ENCODE measurements around the gene DNASE1L2. TPM values are rescaled to one million over a fixed set of nuclear protein-coding genes. Genes with fewer than 3 reads are reported as not detected.

The DNASE1L2 gene
- total and polyA plus RNA-seq, 2 of the 8 experiments (the other 6 are each of a cell fraction or from before 2014, with no cell fraction given) = 0.35 to 0.97 TPM

- CTCF ChIA-PET (ENCODE audit: partially characterized antibody) = interaction anchor here (1.2 to 1.4 kb wide), 2 partner anchors 14 to 38 kb away, joined by 3 to 5 read pairs; no protein-coding TSS in a partner anchor
- WGBS, 2 experiments (ENCODE audit: extremely low coverage in 1 of 2, insufficient coverage in 1 of 2, insufficient read length in 1 of 2, insufficient replicate concordance in 2 of 2, low coverage in 1 of 2, low lambda C conversion rate in 2 of 2, missing lambda C conversion rate in 1 of 2) = 93% methylated on average over 24 of the region's 28 CpGs; no CpG with 5 or more reads in 1 of the 2 experiments
These were observed 3.0 kb upstream of the DNASE1L2 start for GRCh38 chr16:2233046-2233775.

More at GRCh38 chr16:2233046-2233775, 3.0 kb upstream of the DNASE1L2 start:
- no peak overlapping the region for H3K4ac ChIP-seq (replicated peaks; ENCODE audit: insufficient read length, low read depth, low read length)
- no peak overlapping the region for H2AK5ac ChIP-seq (ENCODE audit: low read depth, low read length)
- no peak overlapping the region for H4K8ac ChIP-seq (ENCODE audit: extremely low read depth, insufficient read depth, low read length)
- H4K91ac ChIP-seq (replicated peaks; ENCODE audit: insufficient read length, low read length) = no peak overlapping the region
- no peaks in the 10 kb centered on the region; a peak in 1 of 4 replicates for H3K79me2 ChIP-seq (ENCODE audit: control insufficient read depth in 1 of 2, insufficient read depth in 2 of 2, low read length in 2 of 2)
- H4K5ac ChIP-seq (ENCODE audit: insufficient read length, low read depth, low read length) = no peak overlapping the region
- H3K23ac ChIP-seq (ENCODE audit: insufficient read length) = no peak overlapping the region
- H3K56ac ChIP-seq (replicated peaks; ENCODE audit: insufficient read length, low read depth, low read length) = no peak overlapping the region
- H3K27me3 ChIP-seq (replicated peaks in 1 of 4; ENCODE audit: control insufficient read depth in 3 of 4, extremely low read depth in 1 of 4, insufficient read depth in 3 of 4, low read length in 3 of 4) = peaks cover 4 to 19% (median 15%) of the 10 kb centered on the region in 4 experiments; a peak in 6 of 7 replicates
- POLR2A ChIA-PET (ENCODE audit: partially characterized antibody) = interaction anchor here (0.6 to 3.1 kb wide), 8 partner anchors 8 to 78 kb away, joined by 3 to 14 read pairs (median 4); partner anchors contain the start of genes E4F1, ECI1 and TRAF7
- peaks cover 14% of the 10 kb centered on the region; the same call in 1 of the 2 replicates for H3K23me2 ChIP-seq (ENCODE audit: low read depth, low read length)
- H2BK120ac ChIP-seq (replicated peaks; ENCODE audit: low read depth, low read length) = no peak overlapping the region
- no peak for DNase-seq (ENCODE audit: low read depth in 1 of 2, low spot score in 2 of 2)
- H3K4me3 ChIP-seq (ENCODE audit: extremely low read depth in 1 of 4, insufficient read depth in 2 of 4, low read depth in 3 of 4, low read length in 4 of 4) = no peak overlapping the region
- no peak overlapping the region for H3K27ac ChIP-seq (ENCODE audit: low read depth, low read length)
- no peak overlapping the region for H3K18ac ChIP-seq (ENCODE audit: extremely low read depth, low read length)
- H2BK20ac ChIP-seq (ENCODE audit: low read length) = no peak overlapping the region
- no peaks in the 10 kb centered on the region for H3K79me1 ChIP-seq (ENCODE audit: low read depth, low read length)
- peaks cover 0 to 14% (median 8%) of the 10 kb centered on the region in 4 experiments; a peak in 5 of 7 replicates for H3K4me1 ChIP-seq (replicated peaks in 1 of 4; ENCODE audit: control insufficient read depth in 3 of 4, insufficient read depth in 4 of 4, low read length in 3 of 4)
- H2BK12ac ChIP-seq (ENCODE audit: low read depth, low read length) = no peak overlapping the region
- no peak overlapping the region for H3K4me2 ChIP-seq (ENCODE audit: insufficient read depth in 1 of 2, low read depth in 2 of 2, low read length in 2 of 2)
- no peak for FAIRE-seq
- TF ChIP-seq TAF1 (IDR thresholded peaks at IDR 0.05; ENCODE audit: low read depth, low read length) (no peak), RXRA (IDR thresholded peaks at IDR 0.05; ENCODE audit: insufficient read depth, low read depth, low read length) (no peak), FOSL1 (IDR thresholded peaks at IDR 0.05; ENCODE audit: insufficient read depth, low read depth, low read length) (no peak), GABPA (IDR thresholded peaks at IDR 0.05; ENCODE audit: borderline replicate concordance, insufficient read depth, low read length) (no peak)
- peaks cover 3 to 16% of the 10 kb centered on the region in 2 experiments for H4K20me1 ChIP-seq (replicated peaks in 1 of 2; ENCODE audit: control insufficient read depth in 1 of 2, insufficient read depth in 2 of 2, low read length in 2 of 2)
- H2BK15ac ChIP-seq (ENCODE audit: low read length) = no peak overlapping the region
- H3K14ac ChIP-seq (ENCODE audit: insufficient read length) = no peak overlapping the region
- no peak overlapping the region for H3K9ac ChIP-seq (replicated peaks in 1 of 4; ENCODE audit: extremely low read depth in 1 of 4, low read depth in 3 of 4, low read length in 3 of 4)
- H2AFZ ChIP-seq (ENCODE audit: low read length) = no peak overlapping the region
- peaks cover 3 to 55% (median 6%) of the 10 kb centered on the region in 4 experiments; a peak in 5 of 8 replicates for H3K36me3 ChIP-seq (ENCODE audit: control insufficient read depth in 2 of 4, insufficient read depth in 4 of 4, low read length in 3 of 4)
- no peak overlapping the region for H2BK5ac ChIP-seq (ENCODE audit: low read depth, low read length)
- no peaks in the 10 kb centered on the region for H3K9me3 ChIP-seq (ENCODE audit: insufficient read depth in 2 of 2, low read depth in 1 of 2, low read length in 1 of 2)

All from H1 (cell line).